ENCODE measurements around the gene GADD45GIP1. TPM values are rescaled to one million over a fixed set of nuclear protein-coding genes. Genes with fewer than 3 reads are reported as not detected.
A peak's percentile ranks its signal among the peaks of the same experiment; 100 is the strongest.
"Not testable (repeated sequence)": the region's sequence is repeated elsewhere in the genome, so short reads cannot be mapped to it uniquely, and the experiment has no call there.

GADD45GIP1 gene
- total RNA-seq, 1 donor: 15.2 TPM

DNA sequence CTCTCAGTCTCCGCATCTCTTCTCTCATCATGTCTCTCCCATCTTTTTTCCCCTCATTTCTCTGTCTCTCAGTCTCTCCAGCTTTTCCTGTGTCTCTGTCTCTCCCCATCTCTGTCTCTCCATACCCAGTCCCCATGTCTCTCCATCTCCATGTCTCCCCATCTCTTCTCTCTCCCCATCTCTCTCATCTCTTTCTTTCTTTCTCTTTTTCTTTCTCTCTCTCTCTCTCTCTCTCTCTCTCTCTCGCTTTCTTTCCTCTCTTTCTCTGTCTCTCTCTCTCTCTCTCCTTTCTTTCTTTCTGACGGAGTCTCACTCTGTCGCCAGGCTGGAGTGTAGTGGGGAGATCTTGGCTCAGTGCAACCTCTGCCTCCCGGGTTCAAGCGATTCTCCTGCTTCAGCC, 25.6 kb upstream of the GADD45GIP1 start:
- no peak overlapping the region for H2AFZ ChIP-seq (ENCODE audit: low read length)
- no peak overlapping the region for H3K4me2 ChIP-seq (ENCODE audit: insufficient read depth, low read length)
- peaks cover 4% of the 10 kb centered on the region for H3K27me3 ChIP-seq (ENCODE audit: insufficient read depth, low read length)
- H4K20me1 ChIP-seq (ENCODE audit: insufficient read depth, low read length): no peaks in the 10 kb centered on the region
- no peak overlapping the region for H3K27ac ChIP-seq (ENCODE audit: low read depth, low read length)
- TF ChIP-seq, protein P1, sequence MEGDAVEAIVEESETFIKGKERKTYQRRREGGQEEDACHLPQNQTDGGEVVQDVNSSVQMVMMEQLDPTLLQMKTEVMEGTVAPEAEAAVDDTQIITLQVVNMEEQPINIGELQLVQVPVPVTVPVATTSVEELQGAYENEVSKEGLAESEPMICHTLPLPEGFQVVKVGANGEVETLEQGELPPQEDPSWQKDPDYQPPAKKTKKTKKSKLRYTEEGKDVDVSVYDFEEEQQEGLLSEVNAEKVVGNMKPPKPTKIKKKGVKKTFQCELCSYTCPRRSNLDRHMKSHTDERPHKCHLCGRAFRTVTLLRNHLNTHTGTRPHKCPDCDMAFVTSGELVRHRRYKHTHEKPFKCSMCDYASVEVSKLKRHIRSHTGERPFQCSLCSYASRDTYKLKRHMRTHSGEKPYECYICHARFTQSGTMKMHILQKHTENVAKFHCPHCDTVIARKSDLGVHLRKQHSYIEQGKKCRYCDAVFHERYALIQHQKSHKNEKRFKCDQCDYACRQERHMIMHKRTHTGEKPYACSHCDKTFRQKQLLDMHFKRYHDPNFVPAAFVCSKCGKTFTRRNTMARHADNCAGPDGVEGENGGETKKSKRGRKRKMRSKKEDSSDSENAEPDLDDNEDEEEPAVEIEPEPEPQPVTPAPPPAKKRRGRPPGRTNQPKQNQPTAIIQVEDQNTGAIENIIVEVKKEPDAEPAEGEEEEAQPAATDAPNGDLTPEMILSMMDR (IDR thresholded peaks at IDR 0.05; ENCODE audit: extremely low read depth, low read depth, low read length): no peak
- no peak for DNase-seq (ENCODE audit: insufficient read length, low spot score, missing footprints)
- no peaks in the 10 kb centered on the region for H3K9me3 ChIP-seq (ENCODE audit: low read depth, low read length)
- H3K4me3 ChIP-seq (ENCODE audit: insufficient read depth, low read length): no peak overlapping the region
- no peaks in the 10 kb centered on the region for H3K36me3 ChIP-seq (ENCODE audit: insufficient read depth, low read length)
- peaks cover 16% of the 10 kb centered on the region for H3K4me1 ChIP-seq (ENCODE audit: insufficient read depth, low read length)
- H3K79me2 ChIP-seq (ENCODE audit: insufficient read depth, low read length): no peaks in the 10 kb centered on the region

DNA sequence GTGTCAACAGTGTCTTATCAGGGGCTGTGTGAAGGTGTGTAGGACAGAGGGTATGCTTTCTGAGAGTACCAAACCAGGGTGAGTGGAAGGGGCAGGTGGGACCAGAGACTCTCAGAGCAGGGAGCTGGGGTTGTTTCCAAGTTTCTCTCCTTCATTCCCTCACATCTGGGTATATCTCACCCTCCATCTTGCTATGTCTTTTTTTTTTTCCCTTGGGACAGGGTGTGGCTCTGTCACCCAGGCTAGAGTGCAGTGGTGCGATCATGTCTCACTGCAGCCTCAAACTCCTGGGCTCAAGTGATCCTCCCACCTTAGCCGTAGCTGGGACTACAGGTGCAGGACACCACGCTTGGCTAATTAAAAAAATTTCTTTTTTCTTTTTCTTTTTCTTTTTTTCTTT, 23.0 kb upstream of the GADD45GIP1 start:
- H3K36me3 ChIP-seq (ENCODE audit: insufficient read depth, low read length): no peaks in the 10 kb centered on the region
- no peaks in the 10 kb centered on the region for H3K9me3 ChIP-seq (ENCODE audit: low read depth, low read length)
- TF ChIP-seq, protein P1 (IDR thresholded peaks at IDR 0.05; ENCODE audit: extremely low read depth, low read depth, low read length): no peak
- H4K20me1 ChIP-seq (ENCODE audit: insufficient read depth, low read length): no peaks in the 10 kb centered on the region
- H3K4me3 ChIP-seq (ENCODE audit: insufficient read depth, low read length): no peak overlapping the region
- no peaks in the 10 kb centered on the region for H3K79me2 ChIP-seq (ENCODE audit: insufficient read depth, low read length)
- H3K27ac ChIP-seq (ENCODE audit: low read depth, low read length): no peak overlapping the region
- H2AFZ ChIP-seq (ENCODE audit: low read length): no peak overlapping the region
- peak; percentile 83 for DNase-seq (ENCODE audit: insufficient read length, low spot score, missing footprints)
- H3K4me2 ChIP-seq (ENCODE audit: insufficient read depth, low read length): no peak overlapping the region
- H3K4me1 ChIP-seq (ENCODE audit: insufficient read depth, low read length): peaks cover 11% of the 10 kb centered on the region
- H3K27me3 ChIP-seq (ENCODE audit: insufficient read depth, low read length): peaks cover 4% of the 10 kb centered on the region

DNA sequence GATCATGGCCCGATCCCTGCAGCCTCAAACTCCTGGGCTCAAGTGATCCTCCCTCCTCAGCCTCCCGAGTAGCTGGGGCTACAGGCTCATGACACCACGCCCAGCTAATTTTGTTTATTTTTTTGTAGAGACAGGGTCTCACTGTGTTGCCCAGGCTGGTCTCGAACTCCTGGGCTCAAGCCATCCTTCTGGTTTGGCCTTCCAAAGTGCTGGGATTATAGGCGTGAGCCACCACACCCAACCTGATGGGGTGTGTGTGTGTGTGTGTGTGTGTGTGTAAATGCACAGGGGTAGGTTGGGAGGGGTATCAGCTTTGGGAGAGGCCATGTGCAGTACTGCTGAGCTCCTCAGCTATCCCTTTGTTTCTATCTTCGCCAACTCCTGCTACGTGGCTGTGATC, 19.1 kb upstream of the GADD45GIP1 start:
- not testable (repeated sequence) for H4K20me1 ChIP-seq (ENCODE audit: insufficient read depth, low read length); H3K27me3 ChIP-seq (ENCODE audit: insufficient read depth, low read length); H3K27ac ChIP-seq (ENCODE audit: low read depth, low read length); H3K4me3 ChIP-seq (ENCODE audit: insufficient read depth, low read length); H3K4me2 ChIP-seq (ENCODE audit: insufficient read depth, low read length); H2AFZ ChIP-seq (ENCODE audit: low read length); DNase-seq (ENCODE audit: insufficient read length, low spot score, missing footprints); H3K4me1 ChIP-seq (ENCODE audit: insufficient read depth, low read length); H3K36me3 ChIP-seq (ENCODE audit: insufficient read depth, low read length); H3K79me2 ChIP-seq (ENCODE audit: insufficient read depth, low read length); H3K9me3 ChIP-seq (ENCODE audit: low read depth, low read length)

DNA sequence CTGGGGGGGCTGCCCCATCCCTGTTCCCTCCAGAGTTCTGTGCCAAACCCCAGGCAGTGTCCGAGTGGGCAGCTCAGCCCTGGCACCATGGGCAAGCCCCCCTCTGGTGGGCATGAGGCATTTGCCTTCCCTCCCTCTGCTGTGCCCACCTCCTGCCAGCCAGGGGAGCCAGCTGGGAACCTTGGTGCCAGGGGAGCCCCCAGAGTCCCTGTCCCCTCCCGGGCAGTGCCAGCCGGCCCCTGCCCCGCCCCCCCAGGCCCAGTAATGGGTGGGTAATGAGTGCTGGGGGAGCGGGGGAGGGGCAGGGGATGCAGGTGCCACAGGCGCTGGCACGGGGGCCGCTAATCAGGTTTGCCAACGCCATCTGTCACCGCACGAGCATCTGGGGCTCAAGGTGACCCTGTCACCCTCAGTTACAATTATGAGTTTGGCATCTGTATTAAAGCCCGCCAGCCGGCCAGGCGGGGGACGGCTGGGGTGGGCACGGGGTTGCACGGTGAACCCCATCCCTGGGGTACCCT, 18.3 kb upstream of the GADD45GIP1 start:
- H3K4me3 ChIP-seq (ENCODE audit: insufficient read depth, low read length): no peak overlapping the region
- no peaks in the 10 kb centered on the region for H3K36me3 ChIP-seq (ENCODE audit: insufficient read depth, low read length)
- TF ChIP-seq, protein P1 (IDR thresholded peaks at IDR 0.05; ENCODE audit: extremely low read depth, low read depth, low read length): no peak
- H3K4me2 ChIP-seq (ENCODE audit: insufficient read depth, low read length): no peak overlapping the region
- H3K27me3 ChIP-seq (ENCODE audit: insufficient read depth, low read length): no peaks in the 10 kb centered on the region
- no peaks in the 10 kb centered on the region for H3K79me2 ChIP-seq (ENCODE audit: insufficient read depth, low read length)
- no peaks in the 10 kb centered on the region for H3K4me1 ChIP-seq (ENCODE audit: insufficient read depth, low read length)
- H2AFZ ChIP-seq (ENCODE audit: low read length): no peak overlapping the region
- H3K27ac ChIP-seq (ENCODE audit: low read depth, low read length): no peak overlapping the region
- H3K9me3 ChIP-seq (ENCODE audit: low read depth, low read length): no peaks in the 10 kb centered on the region
- peak; percentile 56 for DNase-seq (ENCODE audit: insufficient read length, low spot score, missing footprints)
- H4K20me1 ChIP-seq (ENCODE audit: insufficient read depth, low read length): no peaks in the 10 kb centered on the region

Data from osteoblast (primary cell).